ENCODE results near the gene EHF. TPM values are rescaled to one million over a fixed set of nuclear protein-coding genes. Genes with fewer than 3 reads are reported as not detected.

Gene EHF
- total RNA-seq, 2 donors from 2014 or later: 164 to 332 TPM

DNA sequence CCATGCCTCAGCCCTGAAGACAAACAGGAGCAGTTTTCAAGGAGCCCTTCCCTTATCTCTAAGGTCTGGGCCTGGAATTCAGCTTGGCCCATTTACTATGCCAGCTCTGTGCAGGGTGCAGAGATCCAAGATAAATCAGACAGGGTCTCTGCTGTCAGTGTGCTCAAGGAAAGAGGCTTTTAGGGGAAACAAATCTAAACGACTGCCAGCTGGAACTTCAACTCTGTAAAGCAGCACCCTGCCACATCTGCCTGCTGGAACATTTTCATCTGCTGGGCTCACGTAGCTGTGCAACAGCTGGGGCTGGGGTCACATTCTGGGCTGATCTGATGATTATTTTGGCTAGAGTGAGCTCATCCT is 19.8 kb upstream of the EHF start:
- H3K27ac ChIP-seq: peak overlapping the region; percentile 34 to 60
- 25% methylated on average over 2 of the region's 2 CpGs for WGBS

GRCh38 chr11:34601609-34602008 is 19.3 kb upstream of the EHF start:
- Histone ChIP-seq H3K9me3 (no peaks in the 10 kb centered on the region), H3K4me3 (no peak overlapping the region), H3K27ac (peak overlapping the region; percentile 34 to 60), H3K4me1 (replicated peaks) (no peaks in the 10 kb centered on the region), H3K36me3 (no peaks in the 10 kb centered on the region), H3K27me3 (replicated peaks; ENCODE audit: insufficient read depth) (no peaks in the 10 kb centered on the region)
- no peak for DNase-seq (ENCODE audit: low spot score)
- WGBS: 54% methylated on average over 5 of the region's 5 CpGs
- no peak for TF ChIP-seq POLR2A (IDR thresholded peaks at IDR 0.05)
- TF ChIP-seq, protein P1, sequence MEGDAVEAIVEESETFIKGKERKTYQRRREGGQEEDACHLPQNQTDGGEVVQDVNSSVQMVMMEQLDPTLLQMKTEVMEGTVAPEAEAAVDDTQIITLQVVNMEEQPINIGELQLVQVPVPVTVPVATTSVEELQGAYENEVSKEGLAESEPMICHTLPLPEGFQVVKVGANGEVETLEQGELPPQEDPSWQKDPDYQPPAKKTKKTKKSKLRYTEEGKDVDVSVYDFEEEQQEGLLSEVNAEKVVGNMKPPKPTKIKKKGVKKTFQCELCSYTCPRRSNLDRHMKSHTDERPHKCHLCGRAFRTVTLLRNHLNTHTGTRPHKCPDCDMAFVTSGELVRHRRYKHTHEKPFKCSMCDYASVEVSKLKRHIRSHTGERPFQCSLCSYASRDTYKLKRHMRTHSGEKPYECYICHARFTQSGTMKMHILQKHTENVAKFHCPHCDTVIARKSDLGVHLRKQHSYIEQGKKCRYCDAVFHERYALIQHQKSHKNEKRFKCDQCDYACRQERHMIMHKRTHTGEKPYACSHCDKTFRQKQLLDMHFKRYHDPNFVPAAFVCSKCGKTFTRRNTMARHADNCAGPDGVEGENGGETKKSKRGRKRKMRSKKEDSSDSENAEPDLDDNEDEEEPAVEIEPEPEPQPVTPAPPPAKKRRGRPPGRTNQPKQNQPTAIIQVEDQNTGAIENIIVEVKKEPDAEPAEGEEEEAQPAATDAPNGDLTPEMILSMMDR (IDR thresholded peaks at IDR 0.05): no peak
- no peak for TF ChIP-seq POLR2AphosphoS5 (IDR thresholded peaks at IDR 0.05)
- intact Hi-C loops (cut with DNase I): no loop called here

More for the DNA sequence above, 19.8 kb upstream of the EHF start:
- no peak for DNase-seq (ENCODE audit: low spot score)
- Histone ChIP-seq H3K9me3 (no peaks in the 10 kb centered on the region), H3K4me3 (no peak overlapping the region), H3K36me3 (no peaks in the 10 kb centered on the region), H3K4me1 (replicated peaks) (no peaks in the 10 kb centered on the region), H3K27me3 (replicated peaks; ENCODE audit: insufficient read depth) (no peaks in the 10 kb centered on the region)
- intact Hi-C loops (cut with DNase I): no loop called here
- no peak for TF ChIP-seq POLR2A (IDR thresholded peaks at IDR 0.05)
- no peak for TF ChIP-seq POLR2AphosphoS5 (IDR thresholded peaks at IDR 0.05)
- TF ChIP-seq, protein P1 (IDR thresholded peaks at IDR 0.05): no peak

GRCh38 chr11:34602245-34602644 is 18.6 kb upstream of the EHF start:
- no peak for DNase-seq (ENCODE audit: low spot score)
- Histone ChIP-seq H3K9me3 (no peaks in the 10 kb centered on the region), H3K36me3 (no peaks in the 10 kb centered on the region), H3K4me3 (no peak overlapping the region), H3K27ac (peak overlapping the region in 1 of 2 donors; percentile 34), H3K27me3 (replicated peaks; ENCODE audit: insufficient read depth) (no peaks in the 10 kb centered on the region), H3K4me1 (replicated peaks) (no peaks in the 10 kb centered on the region)
- intact Hi-C loops (cut with DNase I): no loop called here
- WGBS: 54% methylated on average over 7 of the region's 7 CpGs
- no peak for TF ChIP-seq POLR2A (IDR thresholded peaks at IDR 0.05)
- TF ChIP-seq, protein P1 (IDR thresholded peaks at IDR 0.05): no peak
- peak; percentile 6 for TF ChIP-seq POLR2AphosphoS5 (IDR thresholded peaks at IDR 0.05)

DNA sequence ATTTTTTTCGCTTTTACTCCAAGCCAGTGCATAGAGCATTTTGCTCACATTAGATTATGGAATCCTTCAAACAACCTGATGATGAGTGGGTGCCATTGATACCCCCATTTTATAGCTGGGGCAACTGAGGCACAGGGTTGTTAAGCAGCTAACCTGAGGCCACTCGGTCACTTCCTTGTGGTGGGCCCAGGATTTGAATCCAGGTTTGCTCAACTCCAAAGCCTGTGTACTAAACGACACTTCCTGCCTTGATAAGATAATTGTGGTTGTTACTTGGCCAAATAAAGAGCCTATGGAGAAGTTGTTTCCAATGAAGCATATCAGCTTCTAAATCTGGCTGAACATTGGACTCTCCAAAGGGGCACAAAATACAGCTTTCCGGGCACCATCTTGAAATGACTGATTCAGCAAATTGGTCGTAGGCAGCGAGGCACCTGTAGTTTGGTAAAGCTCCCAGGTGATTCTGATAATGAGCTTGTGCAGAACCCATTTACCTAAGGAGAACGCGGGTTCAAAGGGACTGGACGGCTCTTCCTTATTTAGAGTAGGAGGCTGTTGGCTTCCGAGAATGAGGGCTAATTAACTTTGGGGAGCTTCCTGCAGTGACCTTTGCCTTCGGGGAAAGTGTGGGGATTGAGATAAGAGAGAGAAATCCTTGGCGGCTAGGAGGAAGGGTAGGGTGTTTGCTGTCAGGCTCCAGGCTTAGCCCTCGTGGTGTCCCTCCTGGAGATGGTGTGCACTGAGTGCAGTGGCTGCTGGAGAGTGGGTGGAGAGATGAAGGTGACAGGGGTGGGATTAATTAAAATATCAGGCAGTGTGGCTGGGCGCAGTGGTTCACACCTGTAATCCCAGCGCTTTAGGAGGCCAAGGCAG is 17.5 kb upstream of the EHF start:
- WGBS: 84% methylated on average over 15 of the region's 15 CpGs
- Histone ChIP-seq H3K27ac (no peak overlapping the region), H3K4me3 (no peak overlapping the region), H3K4me1 (replicated peaks) (no peaks in the 10 kb centered on the region), H3K9me3 (no peaks in the 10 kb centered on the region), H3K27me3 (replicated peaks; ENCODE audit: insufficient read depth) (no peaks in the 10 kb centered on the region), H3K36me3 (no peaks in the 10 kb centered on the region)
- intact Hi-C loops (cut with DNase I): no loop called here
- DNase-seq (ENCODE audit: low spot score): no peak
- no peak for TF ChIP-seq POLR2A (IDR thresholded peaks at IDR 0.05)

GRCh38 chr11:34604145-34604544 is 16.7 kb upstream of the EHF start:
- no peaks in the 10 kb centered on the region for H3K4me1 ChIP-seq (replicated peaks)

More at GRCh38 chr11:34604145-34604544, 16.7 kb upstream of the EHF start:
- no peak for DNase-seq (ENCODE audit: low spot score)
- intact Hi-C loops (cut with DNase I): no loop called here
- WGBS: 96% methylated on average over 2 of the region's 2 CpGs
- TF ChIP-seq POLR2AphosphoS5 (IDR thresholded peaks at IDR 0.05) (no peak), POLR2A (IDR thresholded peaks at IDR 0.05) (no peak)
- TF ChIP-seq, protein P1 (IDR thresholded peaks at IDR 0.05): no peak
- no peak overlapping the region for H3K4me3 ChIP-seq
- no peak overlapping the region for H3K27ac ChIP-seq
- no peaks in the 10 kb centered on the region for H3K36me3 ChIP-seq
- no peaks in the 10 kb centered on the region for H3K27me3 ChIP-seq (replicated peaks; ENCODE audit: insufficient read depth)
- H3K9me3 ChIP-seq: no peaks in the 10 kb centered on the region

All from prostate gland (tissue), 2 donors.